Measurements from ENCODE around the gene ZNF526. TPM values are rescaled to one million over a fixed set of nuclear protein-coding genes. Genes with fewer than 3 reads are reported as not detected.

The ZNF526 gene
- polyA plus RNA-seq, 3 donors, result 0.96 to 3.4 (median 1.3) TPM

- Histone ChIP-seq H3K36me3 (replicated peaks in 1 of 2; ENCODE audit: control insufficient read depth in 1 of 2, insufficient read depth in 2 of 2, low read length in 2 of 2) (peaks cover 4 to 17% of the 10 kb centered on the region in 2 donors), H3K79me2 (ENCODE audit: insufficient read depth, low read length) (peaks cover 41% of the 10 kb centered on the region), H3K9me3 (replicated peaks in 1 of 2; ENCODE audit: control insufficient read depth in 1 of 2, insufficient read depth in 1 of 2, low read length in 2 of 2) (no peaks in the 10 kb centered on the region), H3K4me1 (ENCODE audit: control insufficient read depth in 1 of 2, insufficient read depth in 2 of 2, low read length in 2 of 2) (peaks cover 40 to 47% of the 10 kb centered on the region in 2 donors), H4K20me1 (ENCODE audit: insufficient read depth, low read length) (peaks cover 67% of the 10 kb centered on the region), H3K4me3 (replicated peaks in 1 of 3; ENCODE audit: low read depth in 2 of 3, low read length in 3 of 3) (peak overlapping the region in 1 of 3 experiments; percentile 8), H3K27me3 (ENCODE audit: control insufficient read depth in 2 of 2, insufficient read depth in 2 of 2, low read length in 2 of 2) (peaks cover 3 to 6% of the 10 kb centered on the region in 2 donors), H3K9ac (ENCODE audit: insufficient read depth, low read length, poor library complexity, severe bottlenecking) (no peak overlapping the region), H2AFZ (ENCODE audit: insufficient read depth, low read depth, low read length, poor library complexity, severe bottlenecking) (no peak overlapping the region), H3K27ac (ENCODE audit: low read depth in 1 of 2, low read length in 2 of 2) (no peak overlapping the region), H3K4me2 (replicated peaks; ENCODE audit: extremely low read depth, low read length, poor library complexity, severe bottlenecking) (peak overlapping the region; percentile 92)
- H3K4me3 Mint-ChIP-seq, result peak overlapping the region; percentile 27 to 36
- H3K4me1 Mint-ChIP-seq, result peaks cover 39% of the 10 kb centered on the region
- no peak for DNase-seq
- 93% methylated on average over 4 of the region's 4 CpGs for WGBS (ENCODE audit: insufficient coverage)
- no peaks in the 10 kb centered on the region for H3K9me3 Mint-ChIP-seq
- peaks cover 13 to 20% of the 10 kb centered on the region in 2 donors for H3K36me3 Mint-ChIP-seq
- peak overlapping the region in 3 of 7 donors; percentile 32 to 37 (median 35) for H3K27ac Mint-ChIP-seq
- no peak for TF ChIP-seq CTCF (IDR thresholded peaks at IDR 0.05)
- peaks cover 10 to 13% (median 10%) of the 10 kb centered on the region in 3 donors for H3K27me3 Mint-ChIP-seq (ENCODE audit: low read depth in 3 of 3)
- intact Hi-C loops (cut with micrococcal nuclease), result loop anchor here in 1 of 2 donors (5.0 kb wide), 2 partner anchors 34 to 36 kb away; partner anchors contain the start of gene DEDD2
Measured at GRCh38 chr19:42251572-42252358, 31.7 kb downstream of the ZNF526 start.

DNA sequence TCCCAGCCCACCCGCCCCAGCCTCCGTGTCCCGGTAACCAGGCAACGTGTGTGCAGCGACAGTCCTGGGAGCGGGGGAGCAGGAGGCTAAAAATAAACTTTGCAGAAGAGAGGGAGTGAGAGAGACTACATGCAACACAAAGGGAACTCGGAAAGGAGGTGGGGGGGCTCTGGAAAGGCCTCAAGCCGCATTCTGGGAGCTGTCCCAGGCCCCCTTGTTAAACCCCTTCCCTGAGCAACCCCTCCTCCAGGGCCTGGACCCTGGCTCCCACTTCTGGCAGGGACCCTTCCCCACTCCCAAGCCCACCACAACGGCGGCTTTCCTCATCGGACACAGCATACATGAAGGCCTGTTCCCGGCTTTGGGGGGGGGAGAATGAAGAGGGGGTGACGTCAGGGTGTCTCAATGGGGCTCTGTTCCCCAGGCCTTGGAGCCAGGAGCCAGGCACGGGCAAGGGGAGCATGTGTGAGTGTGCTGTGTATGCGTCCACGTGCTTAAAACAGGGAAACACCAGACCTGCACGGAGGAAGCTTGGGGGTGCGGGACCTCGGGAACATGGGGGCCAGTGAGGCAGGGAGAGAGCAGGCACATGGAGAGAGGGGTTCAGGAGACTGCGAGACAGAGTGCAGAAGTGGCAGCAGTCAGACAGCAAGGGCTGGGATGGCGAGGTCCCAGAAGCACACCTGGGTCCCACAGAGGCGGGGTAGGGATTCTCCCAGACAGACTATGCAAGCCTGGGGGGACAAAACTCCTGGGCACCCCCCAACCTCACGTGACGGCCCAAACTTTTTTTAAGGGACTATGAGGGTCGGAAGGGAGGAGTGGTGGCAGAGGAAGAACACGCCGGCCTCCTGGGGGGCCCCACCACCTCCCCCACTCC, 32.5 kb downstream of the ZNF526 start:
- peaks cover 3 to 14% of the 10 kb centered on the region in 2 donors for H3K27me3 ChIP-seq (ENCODE audit: control insufficient read depth in 2 of 2, insufficient read depth in 2 of 2, low read length in 2 of 2)
- intact Hi-C loops (cut with micrococcal nuclease), result loop anchor here in 1 of 2 donors (5.0 kb wide), 2 partner anchors 35 kb away; partner anchors contain the start of gene DEDD2
- H3K4me3 Mint-ChIP-seq, result peak overlapping the region; percentile 88 to 96
- TF ChIP-seq CTCF (IDR thresholded peaks at IDR 0.05), result no peak
- H3K4me3 ChIP-seq (replicated peaks in 1 of 3; ENCODE audit: low read depth in 2 of 3, low read length in 3 of 3), result peak overlapping the region; percentile 79 to 99 (median 99)
- H3K4me1 Mint-ChIP-seq, result peaks cover 39% of the 10 kb centered on the region
- peak overlapping the region; percentile 4 to 36 for H3K27ac ChIP-seq (ENCODE audit: low read depth in 1 of 2, low read length in 2 of 2)
- peak in 2 of 3 donors; percentile 34 to 77 for DNase-seq
- peak overlapping the region; percentile 56 for H3K9ac ChIP-seq (ENCODE audit: insufficient read depth, low read length, poor library complexity, severe bottlenecking)
- peak overlapping the region; percentile 92 for H3K4me2 ChIP-seq (replicated peaks; ENCODE audit: extremely low read depth, low read length, poor library complexity, severe bottlenecking)
- WGBS (ENCODE audit: insufficient coverage), result 0% methylated on average over 8 of the region's 27 CpGs
- H2AFZ ChIP-seq (ENCODE audit: insufficient read depth, low read depth, low read length, poor library complexity, severe bottlenecking), result no peak overlapping the region
- H3K36me3 Mint-ChIP-seq, result peaks cover 13 to 19% of the 10 kb centered on the region in 2 donors
- H4K20me1 ChIP-seq (ENCODE audit: insufficient read depth, low read length), result peaks cover 59% of the 10 kb centered on the region
- peak overlapping the region; percentile 78 to 93 (median 84) for H3K27ac Mint-ChIP-seq
- peaks cover 40 to 47% of the 10 kb centered on the region in 2 donors for H3K4me1 ChIP-seq (ENCODE audit: control insufficient read depth in 1 of 2, insufficient read depth in 2 of 2, low read length in 2 of 2)
- H3K27me3 Mint-ChIP-seq (ENCODE audit: low read depth in 3 of 3), result peaks cover 15 to 21% (median 18%) of the 10 kb centered on the region in 3 donors
- no peaks in the 10 kb centered on the region for H3K9me3 ChIP-seq (replicated peaks in 1 of 2; ENCODE audit: control insufficient read depth in 1 of 2, insufficient read depth in 1 of 2, low read length in 2 of 2)
- peaks cover 41% of the 10 kb centered on the region for H3K79me2 ChIP-seq (ENCODE audit: insufficient read depth, low read length)
- peaks cover 4 to 17% of the 10 kb centered on the region in 2 donors for H3K36me3 ChIP-seq (replicated peaks in 1 of 2; ENCODE audit: control insufficient read depth in 1 of 2, insufficient read depth in 2 of 2, low read length in 2 of 2)
- H3K9me3 Mint-ChIP-seq, result no peaks in the 10 kb centered on the region
